ENCODE measurements around the gene IGSF3. TPM values are rescaled to one million over a fixed set of nuclear protein-coding genes. Genes with fewer than 3 reads are reported as not detected.

The IGSF3 gene
- total RNA-seq, 4 donors from 2014 or later = 1.7 to 8.5 (median 5.1) TPM

DNA sequence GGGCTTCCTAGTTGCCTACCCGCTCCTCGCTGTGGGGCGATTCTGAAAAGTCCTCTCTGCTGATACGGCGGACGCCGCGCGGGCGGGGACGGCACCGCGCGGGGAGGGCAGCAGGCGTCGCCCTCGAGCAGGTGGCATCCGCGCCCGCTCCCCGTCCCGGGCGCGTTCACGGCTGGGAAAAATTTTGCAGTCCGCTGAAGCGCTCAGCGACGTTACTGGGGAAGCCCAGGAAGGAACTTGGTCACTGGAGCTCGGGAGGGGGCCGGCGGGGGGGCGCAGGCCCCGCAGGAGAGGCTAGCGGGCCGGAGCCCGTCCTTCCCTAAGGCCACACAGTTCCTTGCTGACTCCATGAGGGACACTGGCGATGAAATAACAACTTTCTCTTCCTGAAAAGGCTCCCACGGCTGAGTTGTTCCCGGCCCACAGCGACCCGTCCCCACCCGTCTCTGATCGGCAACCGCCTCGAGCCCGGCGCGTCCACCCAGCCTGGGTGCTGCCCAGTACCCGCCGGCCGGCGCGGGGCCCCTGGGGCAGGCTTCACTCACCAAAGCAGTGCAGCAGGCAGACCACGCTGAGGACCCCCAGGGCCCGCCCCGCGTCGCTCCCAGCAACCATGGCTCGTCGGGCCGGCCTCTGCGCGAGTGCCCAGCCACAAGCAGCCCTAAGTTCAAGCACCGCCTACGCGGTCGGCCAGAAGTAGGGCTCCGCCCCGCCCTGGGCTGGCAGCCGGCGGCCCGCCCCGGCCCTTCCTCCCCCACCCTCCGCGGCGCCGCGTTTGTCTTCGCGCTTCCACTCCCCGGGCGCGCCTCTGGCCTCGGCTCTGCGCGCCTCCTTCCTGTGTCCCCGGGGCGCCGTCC lies 96.9 kb downstream of the IGSF3 start, which contains the start of gene CD58:
TSS of gene CD58 (minus strand) at position 669 of the 857 bp plus-strand sequence. CDS start at position 615, 54 bp downstream.
- H3K27me3 ChIP-seq = no peaks in the 10 kb centered on the region
- H3K4me3 ChIP-seq = peak within 1 kb of the TSS; percentile 64 to 95
- WGBS, 2 donors (ENCODE audit: low coverage in 1 of 2) = 0 to 2% methylated on average over 1 to 21 of the region's 90 CpGs
- ATAC-seq = peak; percentile 94
- H3K36me3 ChIP-seq = no peaks in the 10 kb centered on the region
- peaks cover 0 to 38% (median 8%) of the 10 kb centered on the region in 3 donors for H3K4me1 ChIP-seq
- peak within 1 kb of the TSS; percentile 87 to 99 (median 98) for H3K27ac ChIP-seq
- peak; percentile 75 to 83 for TF ChIP-seq POLR2A (IDR thresholded peaks at IDR 0.05)
- TF ChIP-seq EP300 (IDR thresholded peaks at IDR 0.05) = no peak
- TF ChIP-seq CTCF (IDR thresholded peaks at IDR 0.05) = peak; percentile 71 to 81 (median 76)
- TF ChIP-seq POLR2AphosphoS5 (IDR thresholded peaks at IDR 0.05) = peak; percentile 80
- no peaks in the 10 kb centered on the region for H3K9me3 ChIP-seq

DNA sequence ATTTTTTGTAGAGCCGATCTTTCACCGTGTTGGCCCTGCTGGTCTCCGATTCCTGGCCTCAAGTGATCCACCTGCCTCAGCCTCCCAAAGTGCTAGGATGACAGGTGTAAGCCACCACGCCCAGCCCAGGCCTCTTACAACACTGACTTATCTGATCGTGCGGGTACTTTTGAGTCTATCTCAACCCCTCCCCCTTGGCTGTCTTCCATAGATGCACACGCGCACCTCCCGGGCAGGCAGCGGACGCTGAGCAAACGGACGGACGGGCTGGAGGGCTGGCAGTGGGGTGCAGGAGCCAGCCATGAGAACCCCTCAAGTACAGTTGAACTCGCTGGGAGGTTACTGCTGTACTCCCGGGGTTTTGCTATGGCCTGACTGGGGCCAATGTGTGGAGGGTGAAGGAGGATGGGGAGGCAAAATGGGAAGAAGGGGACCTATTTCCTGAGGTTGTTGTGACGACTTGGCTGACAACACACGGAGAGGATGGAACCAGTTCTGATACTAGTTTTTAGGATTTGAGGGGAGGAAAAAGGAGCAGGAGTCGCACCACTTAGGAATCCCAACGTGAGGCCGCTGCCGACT lies 97.7 kb downstream of the IGSF3 start:
- ATAC-seq = no peak
- peak overlapping the region; percentile 87 to 99 (median 98) for H3K27ac ChIP-seq
- peak overlapping the region; percentile 64 to 95 for H3K4me3 ChIP-seq
- TF ChIP-seq CTCF (IDR thresholded peaks at IDR 0.05) (no peak), POLR2AphosphoS5 (IDR thresholded peaks at IDR 0.05) (no peak), POLR2A (IDR thresholded peaks at IDR 0.05) (no peak), EP300 (IDR thresholded peaks at IDR 0.05) (no peak)
- 0 to 87% methylated on average over 4 to 5 of the region's 22 CpGs for WGBS, 2 donors (ENCODE audit: low coverage in 1 of 2)
- no peaks in the 10 kb centered on the region for H3K27me3 ChIP-seq
- H3K9me3 ChIP-seq = no peaks in the 10 kb centered on the region
- H3K4me1 ChIP-seq = peaks cover 0 to 35% (median 8%) of the 10 kb centered on the region in 3 donors
- no peaks in the 10 kb centered on the region for H3K36me3 ChIP-seq

DNA sequence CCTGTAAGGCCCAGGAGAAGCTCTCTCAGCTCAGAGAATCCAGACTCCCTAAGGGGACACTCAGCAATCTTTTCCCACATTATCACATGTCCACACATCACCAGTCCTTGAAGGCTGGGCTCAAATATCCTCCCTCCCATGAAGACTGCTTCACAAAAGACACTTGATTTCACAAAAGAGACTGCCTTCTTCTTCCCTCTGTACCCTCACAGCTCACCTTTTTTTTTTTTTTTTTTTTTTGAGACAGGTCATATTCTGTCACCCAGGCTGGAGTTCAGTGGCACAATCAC lies 98.2 kb downstream of the IGSF3 start:
- no peak for TF ChIP-seq POLR2AphosphoS5 (IDR thresholded peaks at IDR 0.05)
- no peak for TF ChIP-seq EP300 (IDR thresholded peaks at IDR 0.05)
- TF ChIP-seq POLR2A (IDR thresholded peaks at IDR 0.05) = no peak
- no peak for TF ChIP-seq CTCF (IDR thresholded peaks at IDR 0.05)
- H3K27me3 ChIP-seq = no peaks in the 10 kb centered on the region
- no peak for ATAC-seq
- H3K9me3 ChIP-seq = no peaks in the 10 kb centered on the region
- peaks cover 0 to 30% (median 8%) of the 10 kb centered on the region in 3 donors for H3K4me1 ChIP-seq
- H3K36me3 ChIP-seq = no peaks in the 10 kb centered on the region
- no peak overlapping the region for H3K4me3 ChIP-seq
- H3K27ac ChIP-seq = peak overlapping the region in 1 of 4 donors; percentile 15

DNA sequence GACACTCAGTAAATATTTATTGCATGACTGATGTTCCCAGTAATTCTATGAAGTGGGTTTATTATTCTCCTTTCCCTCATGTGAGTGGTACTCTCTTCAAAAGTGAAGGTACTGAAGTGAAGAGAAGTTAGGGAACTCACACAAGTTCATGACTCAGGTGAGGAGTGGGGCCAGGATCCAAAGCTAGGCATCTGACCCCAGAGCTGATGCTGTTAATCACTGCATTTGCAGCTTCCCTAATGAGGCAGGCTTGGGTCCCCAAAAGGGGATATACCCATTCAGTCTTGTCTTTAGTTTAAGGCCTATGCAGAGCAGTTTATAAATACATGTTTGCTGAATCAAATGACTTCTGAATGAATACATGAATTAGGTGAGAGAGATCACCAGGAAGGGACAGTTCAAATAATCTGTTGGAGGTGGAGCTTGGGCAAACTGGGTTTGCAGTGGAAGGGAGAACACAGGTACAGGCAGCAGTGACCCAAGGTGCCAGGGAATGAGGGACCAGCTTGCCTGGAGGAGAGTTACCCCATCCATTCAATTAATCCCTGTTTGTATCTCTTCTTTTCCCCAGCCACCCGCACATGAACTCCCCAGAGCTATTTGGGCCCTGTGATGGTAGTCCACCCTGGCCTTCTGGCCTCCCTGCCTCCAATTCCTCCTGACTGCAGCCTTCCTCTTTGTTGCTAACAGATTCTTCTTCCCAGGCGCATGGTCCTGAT lies 98.7 kb downstream of the IGSF3 start:
- TF ChIP-seq POLR2A (IDR thresholded peaks at IDR 0.05) = no peak
- TF ChIP-seq CTCF (IDR thresholded peaks at IDR 0.05) = no peak
- no peak for TF ChIP-seq EP300 (IDR thresholded peaks at IDR 0.05)
- no peak for TF ChIP-seq POLR2AphosphoS5 (IDR thresholded peaks at IDR 0.05)
- Histone ChIP-seq H3K27ac (peak overlapping the region in 1 of 4 donors; percentile 15), H3K4me3 (no peak overlapping the region), H3K27me3 (no peaks in the 10 kb centered on the region), H3K4me1 (peaks cover 0 to 26% (median 8%) of the 10 kb centered on the region in 3 donors), H3K36me3 (no peaks in the 10 kb centered on the region), H3K9me3 (no peaks in the 10 kb centered on the region)
- 78 to 100% methylated on average over 1 to 2 of the region's 2 CpGs for WGBS, 2 donors (ENCODE audit: low coverage in 1 of 2)
- ATAC-seq = no peak
